Esophagus squamous epithelium (tissue), 4 donors: ENCODE results near the gene ZNF850.

Experiments
- POLR2A ChIP-seq, 4 donors: fragments of 450-650 bp; IDR thresholded peaks; one replicate each; pipeline ENCODE4 v1.6.1; 2017; ENCODE audit warnings: antibody characterized with exemption in 4 of 4, mild to moderate bottlenecking in 4 of 4, moderate library complexity in 3 of 4
- TF ChIP-seq, protein P1 (sequence below), 6 experiments: fragments of 450-650 bp in 4 of 6; fragments of 200-600 bp in 2 of 6; sonication (generic) in 2 of 6; IDR thresholded peaks; one replicate each; pipeline ENCODE4 v1.5.1; 2016 to 2019; ENCODE audit warnings: antibody characterized with exemption in 6 of 6, mild to moderate bottlenecking in 4 of 6, moderate library complexity in 4 of 6

DNA sequence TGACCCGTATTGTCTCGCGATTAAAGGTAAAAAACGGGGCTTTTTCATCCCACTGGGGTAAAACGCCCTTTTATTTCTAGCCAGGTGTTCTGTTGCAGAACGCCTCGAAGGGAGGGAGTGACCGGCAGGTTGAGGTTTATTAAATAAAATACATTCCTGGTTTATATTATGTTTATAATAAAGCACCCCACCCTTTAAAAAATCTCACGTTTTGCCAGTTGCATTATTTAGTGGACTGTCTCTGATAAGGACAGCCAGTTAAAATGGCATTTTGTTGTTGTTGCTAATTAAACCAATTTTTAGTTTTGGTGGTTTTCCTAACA lies 25.1 kb upstream of the ZNF850 start:
- TF ChIP-seq, protein P1, sequence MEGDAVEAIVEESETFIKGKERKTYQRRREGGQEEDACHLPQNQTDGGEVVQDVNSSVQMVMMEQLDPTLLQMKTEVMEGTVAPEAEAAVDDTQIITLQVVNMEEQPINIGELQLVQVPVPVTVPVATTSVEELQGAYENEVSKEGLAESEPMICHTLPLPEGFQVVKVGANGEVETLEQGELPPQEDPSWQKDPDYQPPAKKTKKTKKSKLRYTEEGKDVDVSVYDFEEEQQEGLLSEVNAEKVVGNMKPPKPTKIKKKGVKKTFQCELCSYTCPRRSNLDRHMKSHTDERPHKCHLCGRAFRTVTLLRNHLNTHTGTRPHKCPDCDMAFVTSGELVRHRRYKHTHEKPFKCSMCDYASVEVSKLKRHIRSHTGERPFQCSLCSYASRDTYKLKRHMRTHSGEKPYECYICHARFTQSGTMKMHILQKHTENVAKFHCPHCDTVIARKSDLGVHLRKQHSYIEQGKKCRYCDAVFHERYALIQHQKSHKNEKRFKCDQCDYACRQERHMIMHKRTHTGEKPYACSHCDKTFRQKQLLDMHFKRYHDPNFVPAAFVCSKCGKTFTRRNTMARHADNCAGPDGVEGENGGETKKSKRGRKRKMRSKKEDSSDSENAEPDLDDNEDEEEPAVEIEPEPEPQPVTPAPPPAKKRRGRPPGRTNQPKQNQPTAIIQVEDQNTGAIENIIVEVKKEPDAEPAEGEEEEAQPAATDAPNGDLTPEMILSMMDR (IDR thresholded peaks at IDR 0.05) = no peak
- no peak for TF ChIP-seq POLR2A (IDR thresholded peaks at IDR 0.05)
